HG03066 (cell line): ENCODE measurements around the gene FAAP100.

Experiments used
- ATAC-seq: cut with Tn5 transposase; IDR thresholded peaks from one replicate; pipeline ENCODE4 v1.9.1; 2021; ENCODE audit warnings: low read depth; ENCODE audit not compliant: unreplicated experiment

The FAAP100 gene

GRCh38 chr17:81556863-81557262 lies 4.7 kb upstream of the FAAP100 start:
- ATAC-seq = no peak

GRCh38 chr17:81556175-81556691 lies 4.1 kb upstream of the FAAP100 start:
- no peak for ATAC-seq

- no peak for ATAC-seq
These were observed 1.5 kb upstream of the FAAP100 start for GRCh38 chr17:81553616-81554181.

- peak; percentile 30 for ATAC-seq
These were observed 964 bp upstream of the FAAP100 start for GRCh38 chr17:81553018-81553615.

- peak; percentile 3 for ATAC-seq
These were observed 502 bp downstream of the FAAP100 start for GRCh38 chr17:81551458-81552243.

GRCh38 chr17:81550830-81551457 lies 1.2 kb downstream of the FAAP100 start:
- ATAC-seq = no peak

GRCh38 chr17:81550285-81550684 lies 1.9 kb downstream of the FAAP100 start:
- ATAC-seq = no peak

- no peak for ATAC-seq
These were observed 2.3 kb downstream of the FAAP100 start for GRCh38 chr17:81549826-81550225.

- ATAC-seq = no peak
These were observed 3.1 kb downstream of the FAAP100 start for GRCh38 chr17:81549031-81549557.

GRCh38 chr17:81547614-81547982 lies 4.6 kb downstream of the FAAP100 start:
- ATAC-seq = no peak

- no peak for ATAC-seq
These were observed 5.1 kb downstream of the FAAP100 start for GRCh38 chr17:81546906-81547613.

GRCh38 chr17:81545160-81545949 lies 6.8 kb downstream of the FAAP100 start:
- no peak for ATAC-seq

GRCh38 chr17:81544281-81544974 lies 7.7 kb downstream of the FAAP100 start:
- no peak for ATAC-seq

- ATAC-seq = no peak
These were observed 8.4 kb downstream of the FAAP100 start for GRCh38 chr17:81543756-81544155.

- no peak for ATAC-seq
These were observed 8.8 kb downstream of the FAAP100 start for GRCh38 chr17:81543339-81543675.

GRCh38 chr17:81542431-81543338 lies 9.5 kb downstream of the FAAP100 start:
- no peak for ATAC-seq

GRCh38 chr17:81541123-81541522 lies 11.0 kb downstream of the FAAP100 start:
- ATAC-seq = no peak

- no peak for ATAC-seq
These were observed 11.5 kb downstream of the FAAP100 start for GRCh38 chr17:81540676-81541027.
